NCI-H2107 treated with DMSO at 0.1 percent for 48 hours (cell line): Measurements from ENCODE around the gene PCYOX1L.

Source experiments
- DNase-seq: peaks from one replicate; lab custom pipeline; 2025; ENCODE audit not compliant: unreplicated experiment; lab: John Stamatoyannopoulos, UW

PCYOX1L gene, protein sequence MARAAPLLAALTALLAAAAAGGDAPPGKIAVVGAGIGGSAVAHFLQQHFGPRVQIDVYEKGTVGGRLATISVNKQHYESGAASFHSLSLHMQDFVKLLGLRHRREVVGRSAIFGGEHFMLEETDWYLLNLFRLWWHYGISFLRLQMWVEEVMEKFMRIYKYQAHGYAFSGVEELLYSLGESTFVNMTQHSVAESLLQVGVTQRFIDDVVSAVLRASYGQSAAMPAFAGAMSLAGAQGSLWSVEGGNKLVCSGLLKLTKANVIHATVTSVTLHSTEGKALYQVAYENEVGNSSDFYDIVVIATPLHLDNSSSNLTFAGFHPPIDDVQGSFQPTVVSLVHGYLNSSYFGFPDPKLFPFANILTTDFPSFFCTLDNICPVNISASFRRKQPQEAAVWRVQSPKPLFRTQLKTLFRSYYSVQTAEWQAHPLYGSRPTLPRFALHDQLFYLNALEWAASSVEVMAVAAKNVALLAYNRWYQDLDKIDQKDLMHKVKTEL

DNA sequence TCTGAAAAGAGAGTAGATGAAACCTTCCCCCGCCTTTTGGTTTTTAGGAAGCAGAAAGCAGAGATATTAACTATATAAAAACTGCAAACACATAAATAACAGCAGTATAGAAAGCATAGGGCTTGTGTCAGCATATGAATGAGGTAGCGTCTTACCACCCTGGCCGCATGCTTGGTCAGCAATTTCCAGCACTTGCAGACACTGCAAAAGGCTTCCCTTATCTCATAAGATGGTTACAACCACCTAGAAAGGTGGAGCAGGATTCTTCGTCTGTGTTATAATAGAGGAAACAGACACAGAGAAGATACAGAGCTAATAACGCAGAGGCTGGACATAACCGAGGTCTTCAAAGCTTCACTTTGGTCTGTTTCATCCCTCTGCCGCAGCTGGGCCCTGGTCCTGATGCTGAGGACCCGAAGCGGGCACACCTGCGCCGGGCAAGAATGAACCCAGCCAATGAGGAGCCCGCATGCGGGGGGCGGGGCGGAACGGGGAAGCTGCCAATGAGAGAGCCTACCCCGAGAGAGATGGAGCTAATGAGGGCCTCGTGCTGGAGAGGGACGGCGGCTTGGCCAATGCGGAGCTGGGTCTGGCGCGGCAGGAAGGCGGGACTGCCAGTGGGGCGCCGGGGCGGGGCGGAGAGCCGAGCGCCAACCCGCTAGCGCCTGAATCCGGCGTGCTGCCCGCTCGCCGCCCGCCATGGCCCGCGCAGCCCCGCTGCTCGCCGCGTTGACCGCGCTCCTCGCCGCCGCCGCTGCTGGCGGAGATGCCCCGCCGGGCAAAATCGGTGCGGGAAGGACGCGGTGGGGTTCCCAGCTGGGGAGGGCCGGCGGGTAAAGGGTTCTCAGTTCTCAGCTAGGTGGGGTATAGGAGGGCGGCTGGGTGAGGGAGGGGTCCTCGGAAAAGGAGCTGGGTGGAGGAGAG, at the start of gene PCYOX1L:
Gene PCYOX1L, plus strand, starts transcription at position 677 of the 924 bp plus-strand sequence. Its CDS starts 23 bp downstream, at position 700.
- DNase-seq, result peak; percentile 87

DNA sequence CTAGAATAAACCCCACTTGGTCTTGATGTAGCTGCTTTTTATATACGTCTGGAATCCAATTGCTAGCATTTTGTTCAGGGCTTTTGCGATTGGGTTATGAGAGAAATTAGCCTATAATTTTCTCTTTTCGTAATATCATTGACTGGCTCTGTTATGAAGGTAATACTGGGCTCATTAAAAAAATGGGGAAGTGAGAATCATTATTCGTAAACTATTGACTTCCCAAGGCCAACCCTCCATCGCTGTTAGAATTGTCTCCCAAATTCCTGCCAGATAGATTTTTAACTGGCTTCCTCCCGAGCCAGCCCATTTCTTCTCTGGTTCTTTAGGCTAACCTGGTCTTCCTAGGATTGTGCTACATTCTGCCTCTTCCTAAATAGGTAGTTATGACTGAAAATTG, 48.5 kb upstream of the PCYOX1L start:
- DNase-seq, result no peak

DNA sequence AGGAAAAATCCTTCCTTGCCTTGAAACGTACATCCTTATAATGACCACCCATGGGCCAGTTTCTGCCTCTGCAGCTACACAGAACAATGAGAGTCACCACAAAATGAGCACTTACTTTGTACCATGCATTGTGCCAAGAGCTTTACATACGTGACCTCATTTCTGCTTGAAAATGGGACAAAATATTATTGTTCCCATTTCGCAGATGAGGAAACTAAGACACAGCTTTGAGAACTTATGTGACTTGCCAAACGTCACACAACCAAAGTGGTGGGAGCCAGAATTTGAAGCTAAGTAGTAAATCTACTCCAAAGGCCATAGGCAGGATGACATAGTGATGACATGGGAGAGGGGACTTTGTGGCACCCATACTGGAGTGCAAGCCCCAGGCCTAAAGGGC, 47.4 kb upstream of the PCYOX1L start:
- DNase-seq, result no peak

DNA sequence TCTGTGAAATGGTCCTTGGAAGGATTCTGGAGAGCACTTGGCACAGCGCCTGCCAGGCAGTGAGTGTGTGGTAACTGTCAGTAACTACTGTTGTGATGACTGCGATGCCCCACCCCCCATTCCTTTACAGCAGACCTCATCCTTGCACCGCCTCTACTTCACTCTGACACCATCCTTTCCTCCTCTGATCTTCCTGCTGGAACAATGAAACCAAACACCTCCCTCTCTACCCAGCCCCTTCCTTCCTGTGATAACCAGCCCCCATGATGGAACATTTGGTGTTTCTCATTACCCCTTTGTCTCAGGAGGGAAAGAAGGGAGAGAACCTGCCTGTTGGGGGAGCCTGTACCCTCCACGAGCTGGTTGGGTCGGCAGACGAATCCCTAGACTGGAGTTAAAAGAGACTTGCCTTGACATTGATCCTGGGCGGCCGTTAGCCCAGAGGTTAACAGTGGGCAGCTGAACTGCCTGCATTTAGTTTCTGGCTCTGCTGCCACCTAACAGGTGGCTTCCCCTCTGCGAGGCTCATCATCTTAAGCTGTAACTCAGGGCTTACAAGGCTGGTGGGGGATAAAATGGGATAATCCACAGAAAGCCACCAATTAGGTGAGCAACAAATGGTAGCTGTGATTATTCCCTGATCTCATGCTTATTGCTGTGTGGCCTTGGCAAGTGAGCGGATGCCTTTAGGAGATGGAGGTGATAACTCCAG, 46.7 kb upstream of the PCYOX1L start:
- DNase-seq, result no peak

DNA sequence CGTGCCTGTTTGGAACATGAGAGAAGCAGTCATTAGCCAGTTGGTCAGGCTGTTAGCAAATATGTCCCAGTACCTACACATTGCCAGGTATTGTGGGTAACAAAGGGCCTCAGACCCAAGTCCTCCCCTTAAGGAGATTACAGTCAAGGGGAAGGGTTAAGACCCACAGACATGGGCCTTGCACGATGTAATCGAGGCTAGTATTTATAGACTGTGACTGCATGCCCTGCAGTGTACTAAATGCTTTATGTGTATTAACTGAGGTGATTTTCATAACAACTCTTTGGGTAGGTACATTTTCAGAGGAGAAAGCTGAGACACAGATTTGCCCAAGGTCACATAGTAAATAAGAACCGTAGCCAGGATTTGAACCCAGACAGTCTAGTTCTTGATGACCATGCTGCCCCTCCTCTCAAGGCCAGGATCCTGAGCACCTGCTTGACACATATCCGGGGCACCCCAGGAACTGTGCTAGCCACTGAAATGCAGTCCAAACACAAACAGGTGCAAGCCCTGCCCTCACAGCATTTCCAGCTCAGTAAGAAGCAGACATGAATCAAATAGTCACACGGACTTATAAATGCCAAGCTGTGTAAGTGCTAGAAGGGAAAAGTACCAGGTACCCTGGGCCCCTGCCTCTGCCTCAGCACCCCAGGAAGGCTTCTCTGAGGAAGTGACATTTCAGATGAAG, 44.5 kb upstream of the PCYOX1L start:
- DNase-seq, result peak; percentile 9

DNA sequence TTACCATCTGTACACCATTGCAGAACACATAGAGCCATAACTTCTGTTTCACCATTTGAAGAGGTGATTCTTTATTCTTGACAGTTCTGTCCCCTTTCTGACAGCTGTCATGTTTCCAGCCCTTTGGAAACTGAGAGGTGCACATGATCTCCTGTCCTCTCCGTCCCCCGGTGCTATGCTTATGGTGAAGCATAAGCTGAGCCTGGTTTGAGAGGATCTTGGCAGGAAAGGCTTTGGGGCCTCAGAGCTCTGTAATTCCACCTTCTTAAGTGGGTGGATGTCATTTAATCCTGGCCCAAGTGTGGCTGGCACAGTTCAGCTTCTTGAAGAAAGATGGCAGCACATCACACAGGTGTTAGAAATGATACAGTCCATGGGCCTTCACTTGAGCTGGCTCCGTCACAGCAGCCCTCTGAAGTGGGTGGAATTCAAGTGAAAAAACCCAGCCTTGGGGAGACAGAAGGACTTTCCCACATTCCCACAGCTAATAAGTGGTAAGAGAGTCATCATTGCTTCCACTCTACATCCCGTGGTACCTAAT, 43.2 kb upstream of the PCYOX1L start:
- no peak for DNase-seq

DNA sequence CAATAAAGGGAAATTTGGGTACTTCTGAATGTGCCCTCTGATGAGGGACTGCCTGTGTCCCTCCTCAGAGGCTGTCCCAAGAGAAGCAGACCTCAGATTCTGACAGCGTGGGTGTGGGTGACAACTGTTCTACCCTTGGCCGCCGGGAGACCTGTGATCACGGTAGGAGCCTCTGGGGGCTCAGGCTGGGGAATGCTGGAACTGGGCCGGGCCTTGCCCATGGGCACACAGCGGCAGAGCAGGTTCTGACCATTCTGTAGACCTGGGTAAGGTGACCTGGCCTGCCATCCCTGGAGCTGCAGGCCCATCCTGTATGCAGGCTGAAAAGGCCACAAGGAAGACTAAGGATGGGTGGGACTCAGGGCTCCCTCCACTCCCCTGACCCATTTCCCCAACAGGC, 42.1 kb upstream of the PCYOX1L start:
- no peak for DNase-seq

DNA sequence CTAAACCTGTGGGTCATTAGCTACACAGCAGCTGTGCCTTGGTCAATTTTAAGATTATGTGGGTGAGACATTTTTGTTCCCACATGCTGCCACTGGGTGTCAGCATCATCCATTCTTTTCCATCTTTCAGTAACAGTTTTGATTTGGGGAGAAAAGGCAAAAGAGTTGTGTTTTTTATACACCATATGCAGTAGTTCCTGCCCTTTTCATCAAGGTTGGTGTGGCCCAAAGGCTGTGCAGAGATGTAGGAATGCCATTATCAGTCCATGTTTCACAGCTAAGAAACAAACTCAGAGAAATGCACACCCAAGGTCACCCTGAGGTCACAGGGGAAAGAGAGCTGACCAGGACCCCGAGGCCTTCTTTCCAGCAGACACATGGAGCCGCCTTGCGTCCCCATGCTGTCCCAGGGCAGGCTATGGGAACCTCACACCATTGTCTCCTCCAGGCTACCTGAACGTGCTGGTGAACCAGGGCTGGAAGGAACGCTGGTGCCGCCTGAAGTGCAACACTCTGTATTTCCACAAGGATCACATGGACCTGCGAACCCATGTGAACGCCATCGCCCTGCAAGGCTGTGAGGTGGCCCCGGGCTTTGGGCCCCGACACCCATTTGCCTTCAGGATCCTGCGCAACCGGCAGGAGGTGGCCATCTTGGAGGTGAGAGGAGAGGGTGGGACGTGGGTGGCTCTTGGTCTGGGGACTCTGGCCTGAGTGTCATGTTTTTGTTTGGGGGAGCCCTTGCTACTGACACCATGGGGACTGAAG, 40.4 kb upstream of the PCYOX1L start:
- DNase-seq, result peak; percentile 13

DNA sequence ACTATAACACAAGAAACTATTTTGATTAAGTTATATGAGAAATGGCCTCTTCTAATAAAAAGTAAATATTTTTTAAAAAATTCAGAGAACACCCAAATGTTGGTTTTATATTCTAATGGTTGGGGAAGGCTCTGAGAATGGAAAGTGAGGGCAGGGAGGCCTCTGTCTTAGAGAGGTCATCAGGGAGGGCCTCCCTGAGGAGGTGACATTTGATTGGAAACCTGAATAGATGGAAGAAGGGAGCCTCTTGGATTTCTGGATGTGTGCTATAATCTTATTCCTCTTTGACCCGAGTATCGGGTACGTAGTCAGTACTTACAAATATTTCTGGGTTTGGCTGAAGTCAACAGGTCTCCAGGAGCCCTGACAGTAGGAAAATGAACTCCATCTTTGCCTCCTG, 38.7 kb upstream of the PCYOX1L start:
- no peak for DNase-seq

DNA sequence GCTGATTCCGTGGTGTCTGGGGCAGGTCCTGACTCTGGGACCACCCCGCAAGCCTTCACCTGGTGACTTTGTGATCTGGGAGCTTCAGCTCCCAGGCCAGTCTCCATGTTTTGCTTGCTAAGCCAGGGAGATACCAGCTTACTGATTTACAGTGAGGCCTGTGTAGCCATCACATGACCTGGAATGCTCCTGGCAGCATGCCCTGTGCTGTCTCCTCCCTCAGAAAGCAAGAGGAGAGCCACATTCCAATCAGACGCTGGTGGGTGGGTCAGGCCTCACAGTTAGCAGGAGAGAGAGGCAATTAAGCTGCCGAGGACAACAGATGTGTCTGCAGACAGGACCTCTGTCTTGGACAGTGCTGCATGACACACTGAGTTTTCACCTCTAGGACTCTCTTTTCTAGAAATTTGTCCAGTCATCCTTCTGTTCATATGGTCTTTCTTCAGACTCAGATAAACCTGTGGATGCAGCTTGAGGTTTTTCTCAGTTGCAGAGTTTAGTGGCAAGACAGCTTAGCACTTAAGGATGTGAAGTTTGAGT, 37.0 kb upstream of the PCYOX1L start:
- DNase-seq, result peak; percentile 77

DNA sequence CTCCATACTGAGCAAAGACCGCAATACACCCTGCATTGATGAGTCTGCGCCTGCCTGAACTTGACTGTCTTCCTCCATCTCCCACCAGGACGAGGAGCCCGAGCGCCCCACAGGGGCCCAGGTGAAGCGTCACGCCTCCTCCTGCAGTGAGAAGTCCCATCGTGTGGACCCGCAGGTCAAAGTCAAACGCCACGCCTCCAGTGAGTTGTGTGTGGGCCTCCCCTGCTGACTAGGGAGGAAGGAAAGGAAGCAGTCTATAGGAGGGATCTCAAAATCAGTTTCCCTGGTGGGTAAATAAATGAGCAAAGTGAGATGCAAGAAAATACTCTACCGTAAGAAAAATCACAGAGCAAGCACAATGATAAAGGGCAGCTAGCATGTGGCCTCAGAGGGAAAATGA, 35.3 kb upstream of the PCYOX1L start:
- no peak for DNase-seq

DNA sequence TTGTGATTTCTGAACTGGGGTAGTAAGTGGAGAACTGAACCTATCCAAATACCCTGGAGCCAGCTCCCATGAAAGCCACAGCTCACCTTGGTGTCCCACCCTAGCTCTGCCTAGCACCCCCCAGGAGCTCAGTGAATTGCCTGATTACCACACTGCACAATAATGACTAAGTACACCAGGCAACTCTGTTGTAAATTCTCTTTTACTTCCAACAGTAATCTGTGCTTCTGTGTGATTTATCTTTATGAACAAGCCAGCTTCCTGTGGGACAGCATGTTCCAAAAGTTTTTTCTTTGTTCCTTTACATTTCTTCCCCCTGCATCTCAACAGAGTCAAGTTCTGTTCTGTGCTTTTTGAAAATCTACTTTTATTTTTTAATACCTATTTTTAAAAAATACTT, 34.6 kb upstream of the PCYOX1L start:
- no peak for DNase-seq

DNA sequence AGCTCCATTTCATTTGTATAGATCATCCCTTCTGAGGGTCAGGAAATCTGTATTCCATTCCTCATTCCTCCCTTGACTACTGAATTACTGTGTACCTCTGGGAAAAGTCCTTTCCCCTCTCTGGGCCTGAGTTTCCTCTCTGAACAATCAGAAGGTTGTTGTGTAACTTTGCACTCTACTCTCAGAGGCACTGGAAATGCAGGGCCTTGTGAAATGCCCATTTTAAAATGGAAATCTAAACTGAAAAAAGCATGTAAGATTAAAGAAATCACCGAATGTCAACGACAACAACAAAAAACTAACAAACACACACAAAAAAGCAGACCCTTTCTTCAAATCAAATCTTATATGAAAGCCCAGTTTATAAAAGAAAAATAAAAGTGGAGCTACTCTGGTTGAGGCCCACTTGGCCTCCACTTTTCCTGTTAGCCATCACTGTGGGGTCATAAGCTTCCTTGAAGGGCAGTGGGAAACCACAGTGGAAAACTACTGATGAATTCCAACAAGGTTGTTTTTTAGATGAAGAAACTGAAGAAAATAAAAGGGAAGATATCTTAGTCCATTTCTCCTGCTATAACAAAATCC, 34.1 kb upstream of the PCYOX1L start:
- no peak for DNase-seq

DNA sequence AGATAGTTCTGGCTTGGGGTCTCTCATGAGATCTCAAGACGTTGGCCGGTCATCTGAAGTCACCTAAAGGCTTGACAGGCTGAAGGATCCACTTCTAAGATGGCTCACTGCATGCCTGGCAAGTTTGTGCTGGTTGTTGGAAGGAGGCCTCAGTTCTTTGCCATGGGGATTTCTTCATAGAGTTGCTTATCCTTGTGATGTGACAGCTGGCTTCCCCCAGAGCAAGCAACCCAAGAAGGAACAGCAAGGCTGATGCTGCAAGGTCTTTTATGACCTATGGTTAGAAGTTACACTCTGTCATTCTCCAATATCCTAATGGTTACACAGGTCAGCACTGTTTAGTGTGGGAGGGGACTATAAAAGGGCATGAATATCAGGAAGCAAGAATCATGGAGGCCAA, 33.2 kb upstream of the PCYOX1L start:
- DNase-seq, result no peak

DNA sequence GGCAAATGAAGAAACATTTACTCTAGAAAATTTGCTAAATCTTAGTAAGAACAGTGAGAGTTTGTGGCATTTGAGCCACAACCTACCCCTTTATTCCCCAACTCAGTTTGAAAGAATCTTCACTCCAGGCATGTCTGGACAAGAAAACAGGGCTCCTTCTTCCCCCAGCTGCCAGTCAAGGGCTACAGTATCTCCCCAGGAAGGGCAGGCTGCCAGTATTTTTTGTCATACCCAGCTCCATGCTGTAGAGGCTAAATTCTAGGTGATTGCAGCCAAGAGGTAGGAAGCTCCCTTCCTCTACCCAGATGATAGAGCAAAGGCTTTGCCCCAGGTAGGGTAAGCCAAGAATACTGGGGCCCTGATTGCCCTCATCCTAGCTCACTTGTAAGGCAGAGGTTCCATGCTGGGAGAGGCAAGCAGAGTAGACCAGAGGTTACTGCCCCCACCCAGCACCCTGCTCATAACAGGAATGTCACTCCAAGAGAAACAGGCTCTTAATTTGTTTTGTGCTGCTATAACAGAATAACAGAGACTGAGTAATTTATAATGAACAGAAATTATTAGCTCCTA, 32.6 kb upstream of the PCYOX1L start:
- DNase-seq, result peak; percentile 38

DNA sequence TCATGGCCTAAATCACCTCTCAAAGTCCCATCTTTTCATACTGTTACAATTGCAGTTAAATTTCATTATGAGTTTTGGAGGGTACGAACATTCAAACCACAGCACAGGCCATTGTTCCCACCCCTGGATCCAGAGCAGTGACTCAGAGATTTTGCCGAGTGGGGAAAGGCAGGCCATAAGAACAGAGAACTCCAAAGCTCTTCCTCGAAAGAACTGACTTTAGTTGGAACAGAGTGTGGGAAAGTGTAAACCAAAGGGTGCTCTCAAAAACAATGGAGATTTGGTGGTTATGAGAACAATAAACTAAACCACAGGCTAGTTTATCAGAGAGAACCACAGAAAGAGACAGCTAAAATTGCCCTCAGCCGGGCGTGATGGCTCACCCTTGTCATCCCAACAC, 32.0 kb upstream of the PCYOX1L start:
- DNase-seq, result peak; percentile 24

DNA sequence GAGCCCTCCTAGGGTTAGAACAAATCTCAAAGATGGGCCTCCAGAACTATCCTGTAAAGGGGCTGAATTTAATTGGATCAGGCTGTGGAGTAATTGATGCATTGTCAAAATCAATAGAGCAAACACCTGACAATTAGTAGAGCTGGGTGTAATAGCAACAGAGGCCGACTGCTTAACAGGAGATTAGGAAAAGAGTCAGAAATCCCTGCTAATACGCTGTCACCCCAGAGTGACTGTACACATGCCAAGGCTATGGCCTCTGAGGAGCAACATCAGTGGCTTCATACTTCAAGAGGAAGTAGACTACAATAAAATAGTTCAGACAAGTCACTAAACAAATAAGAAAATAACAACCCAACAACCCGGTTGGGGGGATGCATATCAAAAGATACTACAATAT, 31.2 kb upstream of the PCYOX1L start:
- no peak for DNase-seq

DNA sequence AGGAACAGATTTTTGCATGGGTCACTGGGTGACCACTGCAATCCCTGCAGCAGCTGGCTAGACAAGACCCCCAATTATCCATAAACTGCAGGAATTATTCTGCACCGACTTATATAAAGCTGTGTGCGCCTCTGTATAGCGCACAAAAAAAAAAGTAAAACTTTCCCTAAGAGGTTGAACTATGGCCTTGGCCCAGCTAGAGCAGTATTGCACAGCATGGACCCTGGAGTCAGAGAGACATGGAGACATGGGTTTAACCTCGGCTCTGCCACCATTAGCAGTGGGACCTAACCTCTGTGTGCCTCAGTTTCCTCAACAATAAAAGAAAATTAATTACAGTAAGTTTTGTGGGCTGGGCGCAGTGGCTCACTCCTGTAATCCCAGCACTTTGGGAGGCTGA, 29.7 kb upstream of the PCYOX1L start:
- DNase-seq, result no peak
